Measurements from ENCODE around the gene NAPSA. TPM values are rescaled to one million over a fixed set of nuclear protein-coding genes. Genes with fewer than 3 reads are reported as not detected.

The NAPSA gene
- total and polyA plus RNA-seq, 2 of the 8 experiments (the other 6 are each of a cell fraction or from before 2014, with no cell fraction given), result 0.71 to 0.73 TPM

- DNase-seq (ENCODE audit: low read depth in 1 of 2, low spot score in 2 of 2) (no peak), FAIRE-seq (no peak)
- no peaks in the 10 kb centered on the region for H3K79me2 ChIP-seq (ENCODE audit: control insufficient read depth in 1 of 2, insufficient read depth in 2 of 2, low read length in 2 of 2)
- no peak overlapping the region for H3K4ac ChIP-seq (replicated peaks; ENCODE audit: insufficient read length, low read depth, low read length)
- peaks cover 0 to 17% (median 0%) of the 10 kb centered on the region in 4 experiments; a peak in 3 of 8 replicates for H3K36me3 ChIP-seq (ENCODE audit: control insufficient read depth in 2 of 4, insufficient read depth in 4 of 4, low read length in 3 of 4)
- no peak overlapping the region for H3K9ac ChIP-seq (replicated peaks in 1 of 4; ENCODE audit: extremely low read depth in 1 of 4, low read depth in 3 of 4, low read length in 3 of 4)
- no peak overlapping the region for H3K14ac ChIP-seq (ENCODE audit: insufficient read length)
- peaks cover 0 to 17% (median 1%) of the 10 kb centered on the region in 4 experiments; a peak in 3 of 7 replicates for H3K27me3 ChIP-seq (replicated peaks in 1 of 4; ENCODE audit: control insufficient read depth in 3 of 4, extremely low read depth in 1 of 4, insufficient read depth in 3 of 4, low read length in 3 of 4)
- no peak overlapping the region for H2AFZ ChIP-seq (ENCODE audit: low read length)
- ChIA-PET CTCF (ENCODE audit: partially characterized antibody) (interaction anchor here (1.2 to 1.8 kb wide), 3 partner anchors 8 to 19 kb away, joined by 3 to 5 read pairs (median 4); partner anchors contain the start of gene KCNC3), POLR2A (ENCODE audit: partially characterized antibody) (interaction anchor here (1.0 to 3.0 kb wide), 5 partner anchors 10 to 22 kb away, joined by 4 to 21 read pairs (median 5); no protein-coding TSS in a partner anchor)
- H3K56ac ChIP-seq (replicated peaks; ENCODE audit: insufficient read length, low read depth, low read length), result no peak overlapping the region
- H3K18ac ChIP-seq (ENCODE audit: extremely low read depth, low read length), result no peak overlapping the region
- H2BK15ac ChIP-seq (ENCODE audit: low read length), result peak overlapping the region; percentile 31; the same call in 1 of the 2 replicates
- no peaks in the 10 kb centered on the region for H3K79me1 ChIP-seq (ENCODE audit: low read depth, low read length)
- no peak overlapping the region; the same call in 1 of the 2 replicates for H2AK5ac ChIP-seq (ENCODE audit: low read depth, low read length)
- peak overlapping the region; percentile 19; the same call in 1 of the 2 replicates for H2BK12ac ChIP-seq (ENCODE audit: low read depth, low read length)
- no peak overlapping the region for H4K91ac ChIP-seq (replicated peaks; ENCODE audit: insufficient read length, low read length)
- H3K23ac ChIP-seq (ENCODE audit: insufficient read length), result no peak overlapping the region
- H3K4me3 ChIP-seq (ENCODE audit: extremely low read depth in 1 of 4, insufficient read depth in 2 of 4, low read depth in 3 of 4, low read length in 4 of 4), result no peak overlapping the region
- H2BK5ac ChIP-seq (ENCODE audit: low read depth, low read length), result no peak overlapping the region
- peak overlapping the region in 1 of 2 experiments; percentile 98; a peak in 1 of 4 replicates for H3K4me2 ChIP-seq (ENCODE audit: insufficient read depth in 1 of 2, low read depth in 2 of 2, low read length in 2 of 2)
- H4K20me1 ChIP-seq (replicated peaks in 1 of 2; ENCODE audit: control insufficient read depth in 1 of 2, insufficient read depth in 2 of 2, low read length in 2 of 2), result no peaks in the 10 kb centered on the region
- TF ChIP-seq KDM1A (IDR thresholded peaks at IDR 0.05; ENCODE audit: borderline replicate concordance, low read length), result peak; percentile 68; the same call in 1 of the 2 replicates
- TF ChIP-seq SIX5 (IDR thresholded peaks at IDR 0.05; ENCODE audit: low read depth, low read length), result no peak
- no peak overlapping the region for H2BK20ac ChIP-seq (ENCODE audit: low read length)
- H3K9me3 ChIP-seq (ENCODE audit: insufficient read depth in 2 of 2, low read depth in 1 of 2, low read length in 1 of 2), result peaks cover 15 to 20% of the 10 kb centered on the region in 2 experiments; a peak in 3 of 4 replicates
- H4K8ac ChIP-seq (ENCODE audit: extremely low read depth, insufficient read depth, low read length), result no peak overlapping the region; the same call in 1 of the 2 replicates
- 86% methylated on average over 10 of the region's 10 CpGs; no CpG with 5 or more reads in 1 of the 2 experiments for WGBS, 2 experiments (ENCODE audit: extremely low coverage in 1 of 2, insufficient coverage in 1 of 2, insufficient read length in 1 of 2, insufficient replicate concordance in 2 of 2, low coverage in 1 of 2, low lambda C conversion rate in 2 of 2, missing lambda C conversion rate in 1 of 2)
- peaks cover 5 to 12% (median 9%) of the 10 kb centered on the region in 4 experiments for H3K4me1 ChIP-seq (replicated peaks in 1 of 4; ENCODE audit: control insufficient read depth in 3 of 4, insufficient read depth in 4 of 4, low read length in 3 of 4)
- H2BK120ac ChIP-seq (replicated peaks; ENCODE audit: low read depth, low read length), result no peak overlapping the region
- H4K5ac ChIP-seq (ENCODE audit: insufficient read length, low read depth, low read length), result no peak overlapping the region
- no peak overlapping the region for H3K27ac ChIP-seq (ENCODE audit: low read depth, low read length)
- peaks cover 22% of the 10 kb centered on the region for H3K23me2 ChIP-seq (ENCODE audit: low read depth, low read length)
Observed at GRCh38 chr19:50310759-50311465, 54.5 kb downstream of the NAPSA start.

Data from H1 (cell line).